Breast epithelium (tissue), 3 donors: ENCODE data around the gene BCL2L15.

ENCODE experiments used
- POLR2A ChIP-seq: fragments of 450-650 bp; IDR thresholded peaks from one replicate; pipeline ENCODE4 v1.6.1; 2016; ENCODE audit warnings: antibody characterized with exemption, mild to moderate bottlenecking, moderate library complexity
- TF ChIP-seq, protein P1 (sequence below), 3 donors: fragments of 450-650 bp; IDR thresholded peaks; one replicate each; pipeline ENCODE4 v1.5.1; 2016 to 2017; ENCODE audit warnings: antibody characterized with exemption in 3 of 3, mild to moderate bottlenecking in 3 of 3, moderate library complexity in 3 of 3

DNA sequence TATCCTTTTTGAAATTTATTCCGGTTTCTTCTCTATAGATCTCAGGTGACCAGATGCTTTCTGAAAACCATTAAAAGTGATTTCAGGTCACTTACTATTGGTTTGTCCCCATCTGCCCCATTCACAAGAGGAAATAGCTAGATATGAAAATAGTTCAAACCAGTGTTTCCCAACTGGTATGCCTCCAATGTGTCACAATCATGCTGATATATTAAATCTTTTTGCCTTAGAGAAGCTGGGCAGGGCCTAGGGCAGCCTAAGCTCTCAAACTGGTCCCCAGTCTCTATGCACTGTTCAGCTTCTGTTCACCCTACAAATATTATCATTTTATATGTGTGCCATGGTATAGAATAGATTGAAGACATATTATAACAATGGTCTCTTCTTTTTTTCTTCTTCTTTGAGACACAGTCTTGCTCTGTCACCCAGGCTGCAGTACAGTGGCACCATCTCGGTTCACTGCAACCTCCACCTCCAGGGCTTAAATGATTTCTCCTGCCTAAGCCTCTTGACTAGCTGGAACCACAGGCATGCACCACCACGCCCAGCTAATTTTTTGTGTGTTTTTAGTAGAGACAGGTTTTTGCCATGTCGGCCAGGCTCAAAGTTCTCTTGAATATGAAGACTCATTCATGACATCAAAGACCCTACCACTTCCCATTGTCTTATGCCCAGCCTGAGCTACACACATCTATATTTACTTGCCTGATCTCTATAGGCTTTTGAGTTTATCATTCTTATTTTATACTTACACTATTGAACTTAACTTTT, 31.6 kb downstream of the BCL2L15 start:
- TF ChIP-seq POLR2A = no peak
- TF ChIP-seq, protein P1, sequence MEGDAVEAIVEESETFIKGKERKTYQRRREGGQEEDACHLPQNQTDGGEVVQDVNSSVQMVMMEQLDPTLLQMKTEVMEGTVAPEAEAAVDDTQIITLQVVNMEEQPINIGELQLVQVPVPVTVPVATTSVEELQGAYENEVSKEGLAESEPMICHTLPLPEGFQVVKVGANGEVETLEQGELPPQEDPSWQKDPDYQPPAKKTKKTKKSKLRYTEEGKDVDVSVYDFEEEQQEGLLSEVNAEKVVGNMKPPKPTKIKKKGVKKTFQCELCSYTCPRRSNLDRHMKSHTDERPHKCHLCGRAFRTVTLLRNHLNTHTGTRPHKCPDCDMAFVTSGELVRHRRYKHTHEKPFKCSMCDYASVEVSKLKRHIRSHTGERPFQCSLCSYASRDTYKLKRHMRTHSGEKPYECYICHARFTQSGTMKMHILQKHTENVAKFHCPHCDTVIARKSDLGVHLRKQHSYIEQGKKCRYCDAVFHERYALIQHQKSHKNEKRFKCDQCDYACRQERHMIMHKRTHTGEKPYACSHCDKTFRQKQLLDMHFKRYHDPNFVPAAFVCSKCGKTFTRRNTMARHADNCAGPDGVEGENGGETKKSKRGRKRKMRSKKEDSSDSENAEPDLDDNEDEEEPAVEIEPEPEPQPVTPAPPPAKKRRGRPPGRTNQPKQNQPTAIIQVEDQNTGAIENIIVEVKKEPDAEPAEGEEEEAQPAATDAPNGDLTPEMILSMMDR (IDR thresholded peaks at IDR 0.05) = no peak
